Mesenchymal stem cell (in vitro differentiated cells and primary cell): ENCODE measurements around the gene FAM3B. TPM values are rescaled to one million over a fixed set of nuclear protein-coding genes. Genes with fewer than 3 reads are reported as not detected.

Source experiments
- DNase-seq: peaks from one replicate; pipeline ENCODE4 v3.0.0-alpha.2; 2013
- H2AFZ ChIP-seq: one replicate; pipeline ENCODE4 v1.6.1; 2013; ENCODE audit warnings: low read depth, mild to moderate bottlenecking, control low read depth, inconsistent platforms, low read length, moderate library complexity
- H2AK5ac ChIP-seq: 2 replicates; pipeline ENCODE4 v1.6.1; 2013; ENCODE audit warnings: low read length, moderate library complexity, mild to moderate bottlenecking, inconsistent platforms; ENCODE audit not compliant: severe bottlenecking
- H2BK120ac ChIP-seq: one replicate; pipeline ENCODE4 v1.6.1; 2013; ENCODE audit warnings: low read depth, mild to moderate bottlenecking, inconsistent platforms, low read length, moderate library complexity
- H2BK12ac ChIP-seq, 2 experiments: one replicate each; pipeline ENCODE4 v1.6.1; 2013; ENCODE audit warnings: inconsistent platforms in 2 of 2, low read length in 2 of 2, mild to moderate bottlenecking in 2 of 2, moderate library complexity in 2 of 2, control low read depth in 1 of 2
- H2BK15ac ChIP-seq: one replicate; pipeline ENCODE4 v1.6.1; 2013; ENCODE audit warnings: mild to moderate bottlenecking, low read depth, inconsistent platforms; ENCODE audit not compliant: poor library complexity, severe bottlenecking
- H2BK5ac ChIP-seq: 2 replicates; pipeline ENCODE4 v1.6.1; 2013; ENCODE audit warnings: low read depth, mild to moderate bottlenecking, low read length, control low read depth, inconsistent platforms; ENCODE audit not compliant: poor library complexity, severe bottlenecking
- H3K14ac ChIP-seq, 2 experiments: one replicate each; pipeline ENCODE4 v1.6.1; 2013; ENCODE audit warnings: inconsistent platforms in 2 of 2, low read length in 2 of 2, control low read depth in 1 of 2, mild to moderate bottlenecking in 1 of 2, moderate library complexity in 1 of 2
- H3K18ac ChIP-seq, 2 experiments: one replicate each; pipeline ENCODE4 v1.6.1; 2013; ENCODE audit warnings: inconsistent platforms in 2 of 2, low read length in 2 of 2, control low read depth in 1 of 2, low read depth in 1 of 2, mild to moderate bottlenecking in 1 of 2
- H3K23ac ChIP-seq, 2 experiments: one replicate each; pipeline ENCODE4 v1.6.1; 2013; ENCODE audit warnings: inconsistent platforms in 2 of 2, low read length in 2 of 2, mild to moderate bottlenecking in 2 of 2, moderate library complexity in 2 of 2, control low read depth in 1 of 2
- H3K27ac ChIP-seq: 2 replicates; pipeline ENCODE4 v1.5.1; 2013; ENCODE audit warnings: mild to moderate bottlenecking, moderate library complexity, low read length, control low read depth, inconsistent platforms; ENCODE audit not compliant: poor library complexity, severe bottlenecking
- H3K27me3 ChIP-seq, 2 experiments: 2 replicates each; pipeline versions ENCODE4 v1.6.1 to v1.7.0; 2013; ENCODE audit warnings: low read length in 2 of 2, mild to moderate bottlenecking in 2 of 2, moderate library complexity in 2 of 2, control low read depth in 1 of 2, inconsistent platforms in 1 of 2; ENCODE audit not compliant: control insufficient read depth in 1 of 2, insufficient read depth in 1 of 2
- H3K36me3 ChIP-seq, 2 experiments: 2 replicates each; pipeline versions ENCODE4 v1.6.1 to v1.7.0; 2013; ENCODE audit warnings: low read length in 2 of 2, control low read depth in 1 of 2, inconsistent platforms in 1 of 2, low read depth in 1 of 2, mild to moderate bottlenecking in 1 of 2; ENCODE audit not compliant: insufficient read depth in 2 of 2, control insufficient read depth in 1 of 2
- H3K4ac ChIP-seq, 2 experiments: one replicate each; pipeline ENCODE4 v1.6.1; 2013; ENCODE audit warnings: inconsistent platforms in 2 of 2, low read length in 2 of 2, mild to moderate bottlenecking in 2 of 2, moderate library complexity in 2 of 2, control low read depth in 1 of 2, low read depth in 1 of 2
- H3K4me1 ChIP-seq: 2 replicates; pipeline ENCODE4 v1.6.1; 2013; ENCODE audit warnings: low read depth, low read length, control low read depth; ENCODE audit not compliant: control insufficient read depth, insufficient read depth
- H3K4me2 ChIP-seq: 2 replicates; pipeline ENCODE4 v1.6.1; 2013; ENCODE audit warnings: low read length, mild to moderate bottlenecking, inconsistent platforms; ENCODE audit not compliant: poor library complexity, severe bottlenecking
- H3K4me3 ChIP-seq, 2 experiments: 2 replicates each; pipeline versions ENCODE4 v1.5.1 to v1.7.0; 2013; ENCODE audit warnings: low read length in 2 of 2, mild to moderate bottlenecking in 2 of 2, control low read depth in 1 of 2, low read depth in 1 of 2; ENCODE audit not compliant: insufficient read depth in 1 of 2
- H3K79me1 ChIP-seq: replicated peaks from 2 replicates; pipeline ENCODE4 v1.6.1; 2013; ENCODE audit warnings: mild to moderate bottlenecking, control low read depth, low read length, inconsistent platforms; ENCODE audit not compliant: poor library complexity, severe bottlenecking
- H3K9ac ChIP-seq: 2 replicates; pipeline ENCODE4 v1.7.0; 2013; ENCODE audit warnings: mild to moderate bottlenecking, low read length, moderate library complexity
- H3K9me3 ChIP-seq: 2 replicates; pipeline ENCODE4 v1.7.0; 2013; ENCODE audit warnings: mild to moderate bottlenecking, low read length; ENCODE audit not compliant: control insufficient read depth
- H4K8ac ChIP-seq: one replicate; pipeline ENCODE4 v1.6.1; 2013; ENCODE audit warnings: inconsistent platforms, mild to moderate bottlenecking, low read length, moderate library complexity
- H4K91ac ChIP-seq: one replicate; pipeline ENCODE4 v1.6.1; 2013; ENCODE audit warnings: mild to moderate bottlenecking, low read length, inconsistent platforms
- WGBS: methylation state at CpG from one replicate; pipeline ENCODE4 v1.1.7; 2013; ENCODE audit warnings: mixed read lengths; 5-methylcytosine and 5-hydroxymethylcytosine counted together
- polyA plus RNA-seq, 2 experiments: library from polyadenylated mRNA; stranded (reverse); fragments of 200-250 nt; gene quantifications; one replicate each; pipeline ENCODE4 v1.2.3, GENCODE V29; 2013

Gene FAM3B, protein sequence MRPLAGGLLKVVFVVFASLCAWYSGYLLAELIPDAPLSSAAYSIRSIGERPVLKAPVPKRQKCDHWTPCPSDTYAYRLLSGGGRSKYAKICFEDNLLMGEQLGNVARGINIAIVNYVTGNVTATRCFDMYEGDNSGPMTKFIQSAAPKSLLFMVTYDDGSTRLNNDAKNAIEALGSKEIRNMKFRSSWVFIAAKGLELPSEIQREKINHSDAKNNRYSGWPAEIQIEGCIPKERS
- polyA plus RNA-seq (2013, experiment 1 of 2) = not detected
- polyA plus RNA-seq (2013, experiment 2 of 2) = not detected

DNA sequence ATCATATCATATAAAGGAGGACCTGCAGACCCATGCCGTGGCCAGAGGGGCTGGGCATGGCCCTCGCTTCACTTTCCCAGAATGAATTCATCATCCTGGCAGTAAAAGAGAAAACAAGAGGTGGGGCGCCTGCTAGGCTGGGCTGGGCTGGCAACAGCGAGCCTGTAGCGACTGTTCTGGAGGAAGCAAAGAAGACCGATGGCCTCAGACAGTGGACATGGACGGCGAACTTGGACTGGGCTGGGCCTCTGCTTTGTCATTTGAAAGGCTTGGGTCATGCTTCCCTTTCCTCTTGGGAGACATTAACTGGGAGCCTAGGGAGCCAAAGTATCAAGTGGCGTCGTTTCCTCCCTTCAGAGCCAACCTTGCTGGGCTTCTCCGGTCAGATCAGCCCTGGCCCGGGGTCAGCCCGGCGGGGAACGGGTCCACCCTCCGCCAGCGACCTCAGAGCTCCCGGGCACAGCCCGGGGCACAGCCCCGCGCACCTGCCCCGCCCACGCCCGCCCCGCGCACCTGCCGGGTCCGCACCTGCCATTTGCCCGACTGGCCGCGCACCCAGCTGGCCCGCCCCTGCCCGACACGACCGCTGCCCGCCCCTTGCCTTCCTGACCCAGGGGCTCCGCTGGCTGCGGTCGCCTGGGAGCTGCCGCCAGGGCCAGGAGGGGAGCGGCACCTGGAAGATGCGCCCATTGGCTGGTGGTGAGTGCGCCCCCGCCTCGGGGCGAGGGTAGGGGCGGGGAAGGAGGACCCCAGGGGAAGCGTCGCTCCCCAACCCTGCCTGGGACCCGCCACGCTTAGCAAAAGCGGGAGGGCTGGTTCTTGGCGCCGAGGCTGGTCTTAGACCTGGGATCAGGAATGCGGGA is at the start of gene FAM3B:
Gene FAM3B, plus strand, starts transcription at position 602 of the 863 bp plus-strand sequence. Its CDS starts 79 bp downstream, at position 681.
- Histone ChIP-seq H4K8ac (no peak within 1 kb of the TSS), H2BK120ac (no peak within 1 kb of the TSS), H3K4me2 (no peak within 1 kb of the TSS), H3K9ac (no peak within 1 kb of the TSS), H2BK12ac (no peak within 1 kb of the TSS), H3K18ac (no peak within 1 kb of the TSS), H2AFZ (no peak within 1 kb of the TSS), H2BK5ac (no peak within 1 kb of the TSS), H2BK15ac (no peak within 1 kb of the TSS), H3K14ac (no peak within 1 kb of the TSS), H2AK5ac (no peak within 1 kb of the TSS), H3K4me3 (no peak within 1 kb of the TSS), H3K4me1 (peaks cover 4% of the 10 kb centered on the region), H3K27ac (no peak within 1 kb of the TSS), H3K79me1 (no peaks in the 10 kb centered on the region), H3K36me3 (no peaks in the 10 kb centered on the region), H4K91ac (no peak within 1 kb of the TSS), H3K9me3 (no peaks in the 10 kb centered on the region), H3K27me3 (peaks cover 44 to 65% of the 10 kb centered on the region in 2 experiments), H3K4ac (no peak within 1 kb of the TSS), H3K23ac (no peak within 1 kb of the TSS)
- 9% methylated on average over 50 of the region's 55 CpGs for WGBS
- no peak for DNase-seq

DNA sequence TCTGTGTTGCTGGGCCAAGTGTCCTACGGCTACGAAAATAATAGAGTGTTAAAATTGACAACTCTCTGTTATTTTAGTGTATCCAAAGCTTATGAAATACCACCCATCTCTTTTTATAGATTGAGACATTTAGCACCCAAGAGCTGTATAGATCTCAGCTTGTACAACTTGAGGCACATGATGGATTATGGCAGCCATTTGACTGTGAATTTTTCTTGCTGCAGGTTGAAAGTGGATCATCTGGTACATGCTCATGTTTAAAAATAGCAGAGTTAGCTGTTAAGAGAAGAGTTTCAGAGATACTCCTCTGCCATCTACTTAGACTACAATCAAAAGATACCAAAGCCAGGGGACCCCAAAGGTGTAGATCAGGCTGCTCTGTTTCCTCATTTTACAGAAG is 49.3 kb upstream of the FAM3B start:
- no peak overlapping the region for H3K4ac ChIP-seq
- H4K8ac ChIP-seq = no peak overlapping the region
- WGBS = no CpG with 5 or more reads among the region's 2 CpGs
- no peak for DNase-seq
- H3K9ac ChIP-seq = no peak overlapping the region
- peaks cover 12% of the 10 kb centered on the region for H3K9me3 ChIP-seq
- no peak overlapping the region for H3K23ac ChIP-seq
- no peak overlapping the region for H4K91ac ChIP-seq
- no peak overlapping the region for H3K18ac ChIP-seq
- no peak overlapping the region for H2AFZ ChIP-seq
- no peak overlapping the region for H2BK120ac ChIP-seq
- no peak overlapping the region for H2BK15ac ChIP-seq
- no peak overlapping the region for H3K14ac ChIP-seq
- peaks cover 0 to 5% of the 10 kb centered on the region in 2 experiments for H3K36me3 ChIP-seq
- H3K79me1 ChIP-seq = no peaks in the 10 kb centered on the region
- H2BK12ac ChIP-seq = no peak overlapping the region
- no peaks in the 10 kb centered on the region for H3K4me1 ChIP-seq
- H2AK5ac ChIP-seq = no peak overlapping the region
- H3K4me2 ChIP-seq = no peak overlapping the region
- H2BK5ac ChIP-seq = no peak overlapping the region
- no peaks in the 10 kb centered on the region for H3K27me3 ChIP-seq
- no peak overlapping the region for H3K27ac ChIP-seq
- H3K4me3 ChIP-seq = no peak overlapping the region

DNA sequence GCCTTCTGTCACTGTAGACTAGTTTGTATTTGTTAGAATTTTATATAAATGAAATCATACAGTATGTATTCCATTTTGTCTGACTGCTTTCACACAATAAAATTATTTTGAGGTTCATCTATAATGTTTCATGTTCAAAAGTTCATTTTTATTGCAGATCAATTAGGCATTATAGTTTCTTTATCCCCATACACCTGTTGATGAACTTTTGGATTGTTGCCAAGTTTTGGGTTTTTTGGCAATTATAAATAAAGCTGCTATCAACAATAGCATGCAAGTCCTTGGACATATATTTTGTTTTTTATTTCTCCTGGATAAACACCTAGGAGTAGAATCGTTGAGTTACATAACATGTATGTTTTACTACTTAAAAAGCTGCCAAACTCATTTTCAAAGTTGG is 47.1 kb upstream of the FAM3B start:
- Histone ChIP-seq H2BK5ac (no peak overlapping the region), H2AFZ (no peak overlapping the region), H3K79me1 (no peaks in the 10 kb centered on the region), H2BK120ac (no peak overlapping the region), H4K91ac (no peak overlapping the region), H4K8ac (no peak overlapping the region), H3K27ac (no peak overlapping the region), H3K18ac (no peak overlapping the region), H3K14ac (no peak overlapping the region), H3K9me3 (peaks cover 14% of the 10 kb centered on the region), H3K23ac (no peak overlapping the region), H3K4me1 (no peaks in the 10 kb centered on the region), H3K36me3 (peaks cover 0 to 1% of the 10 kb centered on the region in 2 experiments), H2BK15ac (no peak overlapping the region), H2BK12ac (no peak overlapping the region), H3K4me2 (no peak overlapping the region), H2AK5ac (no peak overlapping the region), H3K4ac (no peak overlapping the region), H3K27me3 (no peaks in the 10 kb centered on the region), H3K4me3 (no peak overlapping the region), H3K9ac (no peak overlapping the region)
- WGBS = no CpG with 5 or more reads among the region's 1 CpG
- DNase-seq = no peak

DNA sequence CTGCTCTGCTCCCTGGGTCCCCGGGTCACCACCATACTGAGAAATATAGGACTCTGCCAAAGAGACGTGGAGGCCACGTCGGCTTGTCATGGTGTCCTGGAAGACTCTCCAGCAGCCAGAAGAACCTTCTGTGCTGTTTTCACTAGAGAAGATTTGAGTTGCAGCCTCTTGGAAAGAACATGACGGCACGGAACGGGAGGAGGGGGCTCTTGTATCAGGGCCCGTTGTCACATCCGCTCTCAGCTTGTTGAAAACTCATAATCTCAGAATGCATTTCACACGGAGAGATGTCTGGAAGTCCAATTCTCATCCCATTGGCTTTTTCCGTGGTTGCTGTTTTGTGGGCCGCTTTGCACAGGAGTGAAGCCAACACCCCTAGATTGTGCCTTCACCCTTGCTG is 39.4 kb upstream of the FAM3B start:
- no peak overlapping the region for H3K9ac ChIP-seq
- H3K23ac ChIP-seq = no peak overlapping the region
- DNase-seq = no peak
- 90% methylated on average over 12 of the region's 12 CpGs for WGBS
- no peaks in the 10 kb centered on the region for H3K79me1 ChIP-seq
- H3K14ac ChIP-seq = no peak overlapping the region
- no peak overlapping the region for H2BK15ac ChIP-seq
- peaks cover 3% of the 10 kb centered on the region for H3K9me3 ChIP-seq
- H4K8ac ChIP-seq = no peak overlapping the region
- no peak overlapping the region for H4K91ac ChIP-seq
- no peak overlapping the region for H2AFZ ChIP-seq
- no peak overlapping the region for H2AK5ac ChIP-seq
- no peak overlapping the region for H3K4ac ChIP-seq
- no peak overlapping the region for H3K4me3 ChIP-seq
- no peak overlapping the region for H2BK120ac ChIP-seq
- no peaks in the 10 kb centered on the region for H3K4me1 ChIP-seq
- H3K4me2 ChIP-seq = no peak overlapping the region
- no peak overlapping the region for H2BK12ac ChIP-seq
- H3K18ac ChIP-seq = no peak overlapping the region
- H2BK5ac ChIP-seq = no peak overlapping the region
- H3K36me3 ChIP-seq = peaks cover 12 to 22% of the 10 kb centered on the region in 2 experiments
- no peak overlapping the region for H3K27ac ChIP-seq
- peaks cover 3 to 26% of the 10 kb centered on the region in 2 experiments for H3K27me3 ChIP-seq
